ENCODE measurements around the gene HNRNPA1. TPM values are rescaled to one million over a fixed set of nuclear protein-coding genes. Genes with fewer than 3 reads are reported as not detected.

The HNRNPA1 gene
- total RNA-seq, 1 donor from 2014 or later = 1,804 TPM

Other genes with a start within 250 kb of the HNRNPA1 start
- gene HOXC5, start 247.7 kb upstream of the HNRNPA1 start, total RNA-seq (ENCODE audit: unreplicated experiment) = not detected
- not detected for gene HOXC4, start 226.9 kb upstream of the HNRNPA1 start, total RNA-seq (ENCODE audit: unreplicated experiment)
- 24.2 TPM for gene SMUG1, start 91.7 kb upstream of the HNRNPA1 start, total RNA-seq (ENCODE audit: unreplicated experiment)
- gene CBX5, start 604 bp upstream of the HNRNPA1 start, total RNA-seq (ENCODE audit: unreplicated experiment) = 173 TPM
- gene NFE2, start 20.3 kb downstream of the HNRNPA1 start, total RNA-seq (ENCODE audit: unreplicated experiment) = 0.49 TPM
- 130 TPM for gene COPZ1, start 44.4 kb downstream of the HNRNPA1 start, total RNA-seq (ENCODE audit: unreplicated experiment)
- 0.41 TPM for gene GPR84, start 83.8 kb downstream of the HNRNPA1 start, total RNA-seq (ENCODE audit: unreplicated experiment)
- 15.6 TPM for gene ZNF385A, start 104.0 kb downstream of the HNRNPA1 start, total RNA-seq (ENCODE audit: unreplicated experiment)
- 688 TPM for gene ITGA5, start 138.5 kb downstream of the HNRNPA1 start, total RNA-seq (ENCODE audit: unreplicated experiment)
- gene GTSF1, start 192.9 kb downstream of the HNRNPA1 start, total RNA-seq (ENCODE audit: unreplicated experiment) = not detected
- 3.3 TPM for gene NCKAP1L, start 217.0 kb downstream of the HNRNPA1 start, total RNA-seq (ENCODE audit: unreplicated experiment)

Measured in endothelial cell (in vitro differentiated cells).